A673 (cell line): ENCODE data around the gene TNFRSF21. TPM values are rescaled to one million over a fixed set of nuclear protein-coding genes. Genes with fewer than 3 reads are reported as not detected.

Experiments
- BruUV-seq: library from RNA; stranded (reverse); fragments of 400-500 nt; replicated peaks from 2 replicates; lab custom pipeline; 2021; lab: Mats Ljungman, UMichigan
- CTCF ChIA-PET: fragments of 300-600 bp; sonication (Branson Sonifier 250); formaldehyde crosslinking; loops from one replicate; lab custom pipeline; 2022; ENCODE audit warnings: antibody characterized with exemption; lab: Charles Lee
- POLR2A ChIA-PET: fragments of 300-600 bp; sonication (Branson Sonifier 250); formaldehyde crosslinking; loops from one replicate; lab custom pipeline; 2022; ENCODE audit warnings: antibody characterized with exemption; ENCODE audit not compliant: low non-redundant PET; lab: Charles Lee
- DNase-seq: peaks from one replicate; pipeline ENCODE4 v3.0.0-alpha.2; 2015; ENCODE audit warnings: low spot score
- H3K27ac ChIP-seq: fragments of 200-600 bp; sonication (generic); 2 replicates; pipeline ENCODE4 v1.5.1; 2016; ENCODE audit warnings: mixed run types, low read depth, mild to moderate bottlenecking, mixed read lengths, antibody characterized with exemption, low read length; ENCODE audit not compliant: poor library complexity, severe bottlenecking
- H3K27me3 ChIP-seq: fragments of 200-600 bp; sonication (generic); replicated peaks from 2 replicates; pipeline ENCODE4 v1.6.1; 2017; ENCODE audit warnings: mixed run types, low read depth, mild to moderate bottlenecking, mixed read lengths, antibody characterized with exemption, low read length; ENCODE audit not compliant: insufficient read depth, poor library complexity
- H3K36me3 ChIP-seq: fragments of 200-600 bp; sonication (generic); 2 replicates; pipeline ENCODE4 v1.6.1; 2016; ENCODE audit warnings: mixed run types, mild to moderate bottlenecking, mixed read lengths, antibody characterized with exemption, low read length; ENCODE audit not compliant: insufficient read depth, poor library complexity, severe bottlenecking
- H3K4me1 ChIP-seq: fragments of 200-600 bp; sonication (generic); 2 replicates; pipeline ENCODE4 v1.6.1; 2017; ENCODE audit warnings: mixed run types, mild to moderate bottlenecking, mixed read lengths, antibody characterized with exemption, low read length; ENCODE audit not compliant: insufficient read depth, poor library complexity, severe bottlenecking
- H3K4me3 ChIP-seq: fragments of 200-600 bp; sonication (generic); 2 replicates; pipeline ENCODE4 v1.5.1; 2016; ENCODE audit warnings: low read depth, mixed run types, mild to moderate bottlenecking, mixed read lengths, low read length; ENCODE audit not compliant: poor library complexity, severe bottlenecking
- H3K9me3 ChIP-seq: fragments of 200-600 bp; sonication (generic); 2 replicates; pipeline ENCODE4 v1.6.1; 2016; ENCODE audit warnings: mixed run types, low read depth, mild to moderate bottlenecking, mixed read lengths, antibody characterized with exemption, low read length; ENCODE audit not compliant: poor library complexity, severe bottlenecking
- CTCF ChIP-seq: fragments of 300-800, 200-600 bp; sonication (generic); conservative IDR thresholded peaks from 2 replicates; pipeline ENCODE4 v1.5.1; 2017; ENCODE audit warnings: low read depth, mild to moderate bottlenecking, antibody characterized with exemption, low read length, moderate library complexity, mixed read lengths
- EZH2 ChIP-seq: fragments of 200-600 bp; sonication (generic); IDR thresholded peaks from 2 replicates; pipeline ENCODE4 v1.6.1; 2017; ENCODE audit warnings: borderline replicate concordance, low read depth, mild to moderate bottlenecking, mixed read lengths, antibody characterized with exemption, low read length; ENCODE audit not compliant: poor library complexity, severe bottlenecking
- intact Hi-C: fragments of 100-400 bp; cut with micrococcal nuclease; formaldehyde crosslinking; loops from one replicate; pipeline ENCODE4 v1.10.0; 2022; ENCODE audit not compliant: unreplicated experiment
- total RNA-seq: library from RNA; stranded (reverse); gene quantifications from 2 replicates; pipeline ENCODE4 v1.2.3, GENCODE V29; 2021

The TNFRSF21 gene
- total RNA-seq, 1 experiment from 2014 or later: 36.0 TPM

GRCh38 chr6:47181681-47182080 is 128.0 kb downstream of the TNFRSF21 start:
- POLR2A ChIA-PET: no interaction called here
- Histone ChIP-seq H3K27ac (no peak overlapping the region), H3K4me1 (no peaks in the 10 kb centered on the region), H3K4me3 (no peak overlapping the region), H3K27me3 (no peaks in the 10 kb centered on the region), H3K36me3 (no peaks in the 10 kb centered on the region), H3K9me3 (no peaks in the 10 kb centered on the region)
- DNase-seq: no peak
- intact Hi-C loops: no loop called here
- no peak for TF ChIP-seq CTCF
- TF ChIP-seq EZH2: no peak
- CTCF ChIA-PET: interaction anchor here (0.6 kb wide), 1 partner anchor 47 kb away, joined by 4 read pairs; no protein-coding TSS in a partner anchor
- BruUV-seq: no TSS peak

Other genes with a start within 250 kb of the TNFRSF21 start
- 20.6 and 23.7 TPM in 2 replicates for gene CD2AP, start 167.9 kb upstream of the TNFRSF21 start, total RNA-seq